Activated CD4-positive, alpha-beta T cell treated with anti-CD3 and anti-CD28 coated beads, Interleukin-2, Interleukin-6, amounts not matched to agents 100 ng/mL and 50 ng/mL, durations not matched to agents 16 hours and 8 hours (primary cell): Measurements from ENCODE around the gene MS4A2.
"Not testable (repeated sequence)": the region's sequence is repeated elsewhere in the genome, so short reads cannot be mapped to it uniquely, and the experiment has no call there.

Experiments
- DNase-seq: peaks from one replicate; pipeline ENCODE4 v3.0.0-alpha.2; 2020

Gene MS4A2

DNA sequence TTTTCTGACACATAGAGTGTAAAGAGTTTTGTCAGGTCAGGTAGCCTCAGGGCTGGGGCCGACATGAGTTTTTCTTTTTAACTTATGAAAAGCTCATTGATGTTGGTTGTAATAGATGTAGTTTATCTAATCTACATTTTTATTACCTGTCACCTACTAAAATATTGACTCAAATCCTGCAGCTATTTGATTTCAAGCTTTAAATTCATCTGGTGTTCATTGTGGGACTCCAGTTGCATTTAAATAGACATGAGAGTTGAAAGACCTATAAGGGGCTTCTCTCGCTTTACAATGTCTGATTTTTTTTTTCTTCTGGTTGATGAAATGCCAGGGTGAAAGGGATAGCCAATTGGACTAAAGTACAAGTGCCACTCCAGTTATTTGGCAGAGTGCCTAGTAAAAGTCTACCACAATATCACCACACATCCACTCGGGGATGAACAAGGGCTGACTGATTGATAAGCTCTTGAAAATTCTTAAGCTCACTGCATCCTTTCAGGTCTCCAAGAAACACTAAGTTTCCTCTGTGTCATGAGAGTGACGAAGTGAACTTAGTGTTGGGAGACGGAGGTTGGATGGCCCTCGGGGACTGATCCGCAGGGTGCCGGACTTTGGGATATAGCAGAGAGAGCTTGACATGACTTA is 16.1 kb downstream of the MS4A2 start:
- DNase-seq = not testable (repeated sequence)

DNA sequence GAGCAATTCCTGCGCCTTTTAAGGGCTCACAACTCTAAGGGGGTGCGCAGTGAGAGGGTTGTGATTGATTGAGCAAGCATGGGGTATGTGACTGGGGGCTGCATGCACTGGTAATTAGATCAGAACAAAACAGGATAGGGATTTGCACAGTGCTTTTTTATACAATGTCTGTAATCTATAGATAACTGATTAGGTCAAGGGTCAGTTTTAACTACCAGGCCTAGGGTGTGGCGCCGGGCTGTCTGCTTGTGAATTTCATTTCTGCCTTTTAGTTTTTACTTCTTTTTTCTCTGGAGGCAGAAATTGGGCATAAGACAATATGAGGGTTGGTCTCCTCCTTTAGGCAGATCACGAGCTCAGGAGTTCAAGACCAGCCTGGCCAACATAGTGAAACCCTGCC is 20.2 kb downstream of the MS4A2 start:
- DNase-seq = not testable (repeated sequence)

DNA sequence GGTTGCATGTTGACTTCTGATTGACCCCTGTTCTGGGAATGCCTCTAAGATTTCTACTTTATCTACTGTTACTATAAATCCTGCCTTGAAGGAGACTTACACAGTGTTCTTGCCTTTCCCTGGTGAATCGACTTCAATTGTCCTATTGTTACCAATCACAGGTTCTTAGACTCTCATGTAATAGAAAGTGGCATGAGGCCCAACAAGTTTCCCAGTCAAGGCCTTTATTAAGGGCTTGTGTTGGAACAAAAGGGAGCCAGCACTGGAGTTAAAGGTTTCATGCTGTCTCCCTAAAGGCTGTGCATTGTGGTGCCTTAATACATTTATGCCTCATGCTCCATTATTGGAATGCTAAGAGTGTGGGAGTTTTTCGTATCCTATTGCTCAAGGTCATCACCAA is 23.3 kb downstream of the MS4A2 start:
- DNase-seq = no peak

DNA sequence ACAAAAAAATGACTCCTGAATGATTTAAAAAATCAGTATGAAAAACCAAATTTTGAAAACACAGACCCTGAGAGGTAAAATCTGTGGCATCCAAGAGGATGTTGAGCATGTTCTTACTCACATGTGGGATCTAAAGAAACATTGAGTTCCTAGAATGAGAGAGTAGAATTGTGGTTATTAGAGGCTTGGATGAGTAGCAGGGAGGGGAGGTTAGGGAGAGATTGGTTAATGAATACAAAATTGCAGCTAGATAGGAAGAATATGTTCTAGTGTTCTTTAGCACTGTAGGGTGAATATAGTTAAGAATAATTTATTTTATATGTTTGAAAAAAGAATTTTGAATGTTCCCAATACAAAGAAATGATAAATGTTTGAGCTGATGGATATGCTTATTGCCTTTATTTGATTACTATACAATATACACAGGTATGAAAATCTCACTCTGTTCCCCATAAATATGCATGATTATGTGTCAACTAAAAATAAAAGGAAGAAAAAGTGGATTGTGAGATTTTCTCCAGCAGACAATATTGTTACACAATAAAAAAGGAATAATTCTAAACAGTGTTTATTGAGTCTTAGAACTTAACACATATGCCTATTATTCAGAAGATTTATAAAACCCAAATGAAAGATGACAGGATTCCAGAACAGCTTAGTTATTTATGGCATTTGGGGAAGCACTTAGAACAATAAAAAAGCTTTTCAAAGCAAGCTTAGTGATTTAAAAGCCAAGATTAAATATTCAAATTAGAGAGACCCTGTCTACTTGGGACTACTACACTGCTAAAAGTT is 28.7 kb downstream of the MS4A2 start:
- DNase-seq = no peak

DNA sequence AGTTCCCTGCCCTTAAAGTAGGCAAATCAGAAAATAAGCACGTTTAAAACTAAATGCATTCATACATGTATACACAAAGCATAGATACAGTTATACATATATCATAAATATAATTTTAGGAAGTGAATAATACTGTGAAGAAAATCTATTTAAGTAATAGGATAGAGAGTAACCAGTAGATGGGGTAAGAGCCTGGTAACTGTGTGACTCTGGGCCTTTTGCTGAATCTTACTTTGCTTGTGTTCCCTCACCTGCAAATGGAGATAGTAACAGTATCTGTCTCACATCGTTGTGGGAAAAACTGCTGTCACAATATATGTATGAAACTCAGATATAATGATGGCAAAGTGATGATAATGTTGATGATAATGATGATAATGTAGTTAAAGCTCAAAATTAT is 29.9 kb downstream of the MS4A2 start:
- DNase-seq = no peak

DNA sequence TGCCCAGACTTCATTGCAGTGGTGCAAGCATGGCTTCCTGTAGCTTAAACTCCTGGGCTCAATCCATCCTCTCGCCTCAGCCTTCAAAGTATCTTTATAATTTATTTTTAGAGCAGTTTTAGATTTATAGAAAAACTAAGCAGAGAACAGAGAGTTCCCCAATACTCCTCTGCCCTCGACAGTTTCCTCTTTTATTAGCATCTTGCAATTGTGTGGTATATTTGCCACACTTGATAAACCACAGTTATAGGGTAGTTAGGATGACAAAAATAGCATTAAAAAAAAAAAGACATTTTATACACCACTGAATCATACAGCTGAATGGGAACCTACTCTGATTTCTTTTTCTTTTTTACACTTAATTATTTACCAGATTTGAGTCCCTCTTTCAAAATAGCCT is 31.2 kb downstream of the MS4A2 start:
- DNase-seq = no peak

DNA sequence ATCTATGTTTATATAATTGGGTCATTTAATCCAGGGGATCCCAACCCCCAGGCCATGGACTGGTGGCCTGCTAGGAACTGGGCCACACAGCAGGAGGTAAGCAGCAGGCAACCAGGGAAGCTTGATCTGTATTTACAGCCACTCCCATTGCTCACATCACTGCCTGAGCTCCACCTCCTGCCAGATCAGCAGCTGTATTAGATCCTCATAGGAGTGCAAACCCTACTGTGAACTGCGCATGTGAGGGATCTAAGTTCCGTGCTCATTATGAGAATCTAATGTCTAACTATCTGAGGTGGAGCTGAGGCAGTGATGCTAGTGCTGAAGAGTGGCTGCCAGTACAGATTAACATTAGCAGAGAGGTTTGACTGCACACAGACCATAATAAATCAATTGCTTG is 32.8 kb downstream of the MS4A2 start:
- no peak for DNase-seq

DNA sequence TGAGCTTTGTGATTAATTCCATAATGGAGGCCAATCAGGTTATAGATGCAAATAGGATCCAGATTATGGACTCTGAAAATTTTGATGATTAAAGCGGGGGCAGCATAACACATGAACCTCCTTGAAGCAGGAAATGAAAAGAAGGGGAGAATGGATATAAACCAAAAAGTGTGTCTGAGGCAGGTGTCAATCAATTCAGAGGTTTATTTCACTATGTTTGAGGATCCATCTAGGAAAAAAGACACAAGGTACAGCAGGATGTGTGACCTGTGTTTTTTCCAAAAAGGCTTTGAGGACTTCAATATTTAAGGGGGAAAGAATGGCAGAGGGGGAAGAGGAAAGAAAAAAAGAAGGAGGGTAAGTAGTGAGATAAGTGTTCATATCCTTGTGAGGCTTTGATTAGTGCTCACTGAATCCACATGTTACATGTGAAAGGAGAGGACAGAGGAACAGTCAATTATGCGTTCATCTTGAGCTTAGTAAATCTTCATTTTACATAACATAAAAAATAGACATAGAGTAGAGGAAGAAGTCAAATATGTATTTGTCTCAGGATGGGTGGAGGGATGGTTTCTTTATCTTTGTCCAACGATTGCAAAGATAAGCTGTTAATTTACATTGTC is 34.1 kb downstream of the MS4A2 start:
- DNase-seq = no peak

DNA sequence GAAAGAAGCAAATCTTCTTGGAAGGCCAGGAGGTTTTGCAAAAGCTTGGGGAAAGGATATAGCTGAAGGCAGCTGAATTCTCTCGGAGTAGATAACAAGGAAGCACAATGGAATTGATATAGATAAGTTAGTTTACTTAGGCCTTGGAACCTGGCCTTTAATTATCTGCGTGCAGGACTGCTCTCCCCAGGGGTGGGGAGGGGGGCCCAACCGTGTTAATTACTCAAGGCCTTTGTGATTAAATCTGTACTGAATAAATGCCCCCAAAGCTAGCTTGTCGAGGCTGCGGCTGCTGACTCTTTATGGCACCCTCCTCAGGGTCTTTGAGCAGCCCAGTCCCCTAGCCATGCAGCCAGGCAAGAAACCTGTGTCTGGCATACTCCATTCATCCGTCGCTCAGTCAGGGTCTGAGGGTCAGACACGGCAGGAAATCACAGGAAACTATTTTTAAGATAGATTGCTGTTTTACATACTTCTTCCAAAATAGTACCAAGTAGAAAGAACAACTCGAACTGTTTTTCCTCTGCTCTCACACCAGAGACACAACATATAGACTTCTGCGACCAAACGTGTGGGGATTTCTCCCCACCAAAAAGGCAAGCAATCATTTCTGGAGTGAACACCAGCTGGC is 36.5 kb downstream of the MS4A2 start:
- no peak for DNase-seq

DNA sequence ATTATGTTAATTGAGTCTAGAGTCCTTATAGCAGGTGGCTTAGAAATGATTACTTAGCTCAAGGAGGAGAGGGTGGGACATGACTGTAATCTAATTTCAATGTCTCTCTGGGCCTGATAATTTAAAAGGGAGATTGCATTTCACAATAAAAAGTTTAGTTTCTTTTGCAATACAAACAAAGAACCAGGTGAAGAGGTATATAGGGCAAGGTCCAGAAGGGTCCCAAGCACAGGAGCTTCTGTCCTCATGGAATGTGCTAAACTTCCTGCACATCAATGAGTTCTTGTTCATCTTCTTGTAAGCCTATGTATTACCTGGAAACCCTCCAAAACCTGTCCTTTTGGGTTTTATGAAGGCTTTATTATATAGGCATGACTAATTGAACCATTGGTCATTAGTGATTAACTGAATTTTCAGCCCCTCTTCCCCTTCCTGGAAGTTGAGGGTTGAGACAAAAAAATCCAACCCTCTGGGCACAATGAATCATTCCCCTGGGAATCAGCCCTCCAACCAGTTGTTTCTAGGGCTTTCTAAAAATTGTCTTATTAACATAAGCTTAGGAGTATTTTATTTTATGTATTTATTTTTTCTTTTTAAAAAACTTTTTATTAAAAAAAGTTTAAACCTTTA is 37.6 kb downstream of the MS4A2 start:
- no peak for DNase-seq

DNA sequence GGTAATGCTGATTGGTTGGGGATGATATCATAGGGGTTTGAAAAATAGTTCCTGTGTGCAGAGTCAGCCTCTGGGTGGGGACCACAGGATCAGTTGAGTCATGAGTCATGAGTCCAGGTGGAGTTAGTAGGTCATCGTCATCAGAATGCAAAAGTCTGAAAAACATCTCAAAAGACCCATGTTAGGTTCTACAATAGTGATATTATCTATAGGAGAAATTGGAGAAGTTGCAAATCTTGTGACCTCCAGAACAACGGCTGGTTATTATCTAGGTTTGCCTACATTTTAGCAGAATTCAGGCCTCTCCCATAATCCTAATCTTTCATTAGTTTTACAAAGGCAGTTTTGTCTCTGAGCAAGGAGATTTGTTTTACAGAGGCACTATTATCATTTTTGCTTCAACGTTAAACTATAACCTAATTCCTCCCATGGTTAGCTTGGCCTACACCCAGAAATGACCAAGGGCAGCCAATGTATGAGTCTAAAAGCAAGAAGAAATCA is 38.9 kb downstream of the MS4A2 start:
- DNase-seq = no peak

DNA sequence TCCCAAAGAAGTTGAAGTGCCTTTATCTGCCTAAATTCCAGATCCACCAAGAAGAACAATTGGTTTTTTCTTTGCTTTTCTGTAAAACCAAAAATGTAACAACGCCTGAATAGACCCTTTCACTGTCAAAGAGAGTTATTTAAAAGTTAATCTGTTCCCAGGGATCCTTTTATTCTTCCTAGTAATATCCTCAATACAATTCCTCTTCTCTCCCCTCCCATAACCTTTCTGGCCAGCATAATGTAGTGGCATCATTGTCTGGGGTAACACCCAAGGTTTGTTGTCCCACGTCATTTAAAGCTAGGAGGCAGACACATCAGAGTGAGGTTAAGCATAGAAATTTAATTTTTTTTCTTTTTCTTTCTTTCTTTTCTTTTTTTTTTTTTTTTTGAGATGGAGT is 39.9 kb downstream of the MS4A2 start:
- no peak for DNase-seq

DNA sequence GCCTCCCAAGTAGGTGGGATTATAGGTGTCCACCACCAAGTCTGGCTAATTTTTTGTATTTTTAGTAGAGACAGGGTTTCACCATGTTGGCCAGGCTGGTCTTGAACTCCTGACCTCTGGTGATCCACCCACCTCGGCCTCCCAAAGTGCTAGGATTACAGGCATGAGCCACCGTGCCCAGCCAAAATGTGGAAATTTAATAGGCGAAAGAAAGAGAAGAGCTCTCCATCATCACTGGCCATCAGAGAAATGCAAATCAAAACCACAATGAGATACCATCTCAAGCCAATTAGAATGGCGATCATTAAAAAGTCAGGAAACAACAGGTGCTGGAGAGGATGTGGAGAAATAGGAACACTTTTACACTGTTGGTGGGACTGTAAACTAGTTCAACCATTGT is 40.4 kb downstream of the MS4A2 start:
- DNase-seq = not testable (repeated sequence)

DNA sequence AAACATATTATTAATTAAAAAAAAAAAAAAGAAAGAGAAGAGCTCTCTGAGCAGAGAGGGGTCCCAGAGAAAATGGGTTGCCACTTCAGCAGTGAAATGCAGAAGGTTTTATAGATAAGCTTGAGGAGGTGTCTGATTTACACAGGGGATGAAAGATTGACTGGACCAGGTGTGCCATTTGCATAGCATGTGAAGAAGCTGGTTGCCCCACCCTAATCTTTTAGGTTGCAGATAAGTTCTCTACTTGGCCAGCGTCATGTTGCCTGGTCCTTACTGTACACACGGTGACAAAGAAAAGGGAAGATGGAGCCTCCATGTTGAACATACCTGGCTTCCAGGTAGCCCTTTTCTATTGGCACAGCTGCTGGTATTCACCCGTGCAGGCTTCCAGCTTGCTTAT is 41.4 kb downstream of the MS4A2 start:
- DNase-seq = no peak

DNA sequence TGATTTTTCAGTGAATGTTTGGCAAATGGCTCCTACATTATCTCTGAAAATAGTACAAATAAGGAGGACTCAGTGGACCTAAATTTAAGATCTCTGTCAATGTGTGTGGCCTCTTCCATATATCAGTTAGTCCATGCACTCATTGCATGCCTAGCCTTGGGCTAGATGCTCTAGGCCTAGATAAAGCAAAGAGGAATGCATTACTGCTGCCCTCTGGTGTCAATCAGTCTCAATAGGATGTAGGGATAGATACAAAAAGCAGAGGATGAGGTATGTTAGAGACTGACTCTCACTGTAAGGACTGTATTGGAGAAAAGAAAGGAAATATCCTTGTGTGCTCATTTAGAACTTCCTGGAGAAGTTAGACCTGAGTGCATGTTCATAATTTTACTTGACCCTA is 42.0 kb downstream of the MS4A2 start:
- DNase-seq = peak; percentile 33

DNA sequence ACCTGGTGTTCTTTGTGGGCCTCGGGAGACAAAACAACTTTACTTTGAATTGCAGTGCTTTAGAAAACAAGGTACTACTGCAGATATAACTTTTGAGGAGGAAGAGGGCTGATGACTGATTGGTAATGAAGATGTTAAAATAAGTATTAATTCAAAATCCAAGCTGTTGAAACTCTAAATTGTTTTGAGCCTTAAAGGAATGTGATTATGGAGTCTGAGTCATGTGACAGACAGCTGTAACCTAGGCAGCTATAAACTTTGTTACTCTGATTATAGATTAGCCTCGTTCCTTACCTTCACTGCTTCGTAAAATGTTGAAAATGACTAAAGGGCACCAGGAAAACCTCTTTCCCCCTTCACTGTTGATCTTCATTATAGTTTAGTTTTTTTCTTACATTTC is 43.4 kb downstream of the MS4A2 start:
- no peak for DNase-seq

DNA sequence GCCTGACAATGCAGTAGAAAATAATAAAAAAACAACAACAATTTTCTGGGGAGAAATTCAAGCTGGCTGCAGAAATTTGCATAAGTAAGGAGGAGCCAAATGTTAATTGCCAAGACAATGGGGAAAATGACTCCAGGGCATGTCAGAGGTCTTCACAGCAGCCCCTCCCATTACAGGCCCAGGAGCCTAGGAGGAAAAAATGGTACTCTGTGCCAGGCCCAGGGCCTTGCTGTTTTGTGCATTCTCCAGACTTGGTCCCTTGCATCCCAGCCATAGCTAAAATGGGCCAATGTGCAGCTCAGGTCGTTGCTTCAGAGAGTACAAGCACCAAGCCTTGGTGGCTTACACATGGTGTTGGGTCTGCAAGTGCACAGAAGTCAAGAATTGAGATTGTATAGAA is 45.5 kb downstream of the MS4A2 start:
- no peak for DNase-seq

DNA sequence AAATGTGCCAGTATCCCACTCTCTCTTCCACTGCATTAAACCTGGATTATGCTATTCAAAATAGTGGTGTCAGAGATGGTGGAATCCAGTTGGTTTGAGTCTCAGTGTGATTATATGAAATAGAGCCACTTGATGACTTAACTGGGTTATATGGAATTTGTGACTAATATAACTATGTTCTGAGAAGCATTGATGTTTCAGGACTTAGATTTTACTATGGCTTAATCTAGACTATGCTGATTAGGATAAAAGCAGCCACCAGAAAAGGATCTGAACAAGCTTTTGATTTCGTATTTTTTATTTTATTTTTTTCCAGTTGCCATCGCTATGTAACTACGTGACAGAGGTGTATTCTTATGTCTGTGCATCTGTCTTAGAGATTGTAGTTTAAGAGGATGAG is 55.3 kb downstream of the MS4A2 start:
- DNase-seq = no peak

DNA sequence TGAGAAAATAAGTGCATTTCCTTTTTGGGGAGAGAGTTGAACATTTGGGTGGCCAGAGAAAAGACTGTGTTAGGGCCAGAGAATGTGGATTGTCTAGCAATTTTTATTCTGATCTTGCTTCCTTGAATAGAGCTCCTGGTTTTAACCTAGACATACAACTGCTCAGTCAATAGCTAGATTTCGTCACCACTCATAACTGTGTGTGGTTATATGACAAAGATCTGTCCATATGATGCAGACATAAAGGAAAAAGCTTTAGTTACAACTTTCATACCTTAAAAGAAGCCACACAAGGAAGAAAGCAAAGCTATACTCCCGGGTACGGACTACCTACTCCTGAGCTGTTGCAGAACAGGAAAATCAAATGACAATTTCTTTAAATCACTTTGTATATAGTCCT is 57.2 kb downstream of the MS4A2 start:
- DNase-seq = no peak
